GM21529 (cell line): ENCODE results near the gene DMXL2.
A peak's percentile ranks its signal among the peaks of the same experiment; 100 is the strongest.
"Not testable (repeated sequence)": the region's sequence is repeated elsewhere in the genome, so short reads cannot be mapped to it uniquely, and the experiment has no call there.

ENCODE experiments used
- ATAC-seq: cut with Tn5 transposase; IDR thresholded peaks from one replicate; pipeline ENCODE4 v1.9.1; 2021; ENCODE audit not compliant: unreplicated experiment

DMXL2 gene

GRCh38 chr15:51622604-51623370 is at the start of gene DMXL2:
Gene DMXL2 (minus strand): TSS chr15:51622771. CDS start chr15:51622545, 226 bp downstream.
- ATAC-seq = peak; percentile 37

- ATAC-seq = no peak
Observed at GRCh38 chr15:51672155-51672687, 49.6 kb upstream of the DMXL2 start.

GRCh38 chr15:51669381-51669780 is 46.8 kb upstream of the DMXL2 start:
- no peak for ATAC-seq

GRCh38 chr15:51668446-51668845 is 45.9 kb upstream of the DMXL2 start:
- ATAC-seq = no peak

GRCh38 chr15:51667478-51667877 is 44.9 kb upstream of the DMXL2 start:
- no peak for ATAC-seq

GRCh38 chr15:51661072-51661471 is 38.5 kb upstream of the DMXL2 start:
- ATAC-seq = no peak

GRCh38 chr15:51658664-51659063 is 36.1 kb upstream of the DMXL2 start:
- ATAC-seq = no peak

- not testable (repeated sequence) for ATAC-seq
Observed at GRCh38 chr15:51655401-51656057, 33.0 kb upstream of the DMXL2 start.

GRCh38 chr15:51652084-51652668 is 29.6 kb upstream of the DMXL2 start:
- no peak for ATAC-seq

- ATAC-seq = peak; percentile 71
Observed at GRCh38 chr15:51649659-51650521, 27.3 kb upstream of the DMXL2 start.

- ATAC-seq = not testable (repeated sequence)
Observed at GRCh38 chr15:51648643-51649042, 26.1 kb upstream of the DMXL2 start.

GRCh38 chr15:51648101-51648500 is 25.5 kb upstream of the DMXL2 start:
- ATAC-seq = not testable (repeated sequence)

- ATAC-seq = no peak
Observed at GRCh38 chr15:51647128-51647562, 24.6 kb upstream of the DMXL2 start.

- no peak for ATAC-seq
Observed at GRCh38 chr15:51642696-51643095, 20.1 kb upstream of the DMXL2 start.

GRCh38 chr15:51641490-51642130 is 19.0 kb upstream of the DMXL2 start:
- ATAC-seq = no peak

GRCh38 chr15:51634591-51635198 is 12.1 kb upstream of the DMXL2 start:
- ATAC-seq = no peak

GRCh38 chr15:51629612-51630011 is 7.0 kb upstream of the DMXL2 start:
- no peak for ATAC-seq

- peak; percentile 39 for ATAC-seq
Observed at GRCh38 chr15:51625236-51625635, 2.7 kb upstream of the DMXL2 start.

GRCh38 chr15:51624022-51624421 is 1.5 kb upstream of the DMXL2 start:
- no peak for ATAC-seq

GRCh38 chr15:51623386-51623938 is 891 bp upstream of the DMXL2 start:
- ATAC-seq = no peak
